IPS-18a (cell line): ENCODE data around the gene CDK11A.
"Not testable (repeated sequence)": the region's sequence is repeated elsewhere in the genome, so short reads cannot be mapped to it uniquely, and the experiment has no call there.

ENCODE experiments used
- H3K27ac ChIP-seq: one replicate; pipeline ENCODE4 v1.5.1; 2013; ENCODE audit warnings: low read length
- H3K27me3 ChIP-seq: one replicate; pipeline ENCODE4 v1.6.1; 2013; ENCODE audit warnings: mild to moderate bottlenecking, low read length; ENCODE audit not compliant: control insufficient read depth, insufficient read depth
- H3K36me3 ChIP-seq: one replicate; pipeline ENCODE4 v1.6.1; 2013; ENCODE audit warnings: low read depth, low read length; ENCODE audit not compliant: control insufficient read depth
- H3K4me1 ChIP-seq: one replicate; pipeline ENCODE4 v1.6.1; 2013; ENCODE audit warnings: low read depth, low read length; ENCODE audit not compliant: control insufficient read depth
- H3K4me3 ChIP-seq: one replicate; pipeline ENCODE4 v1.5.1; 2013; ENCODE audit warnings: low read length
- H3K9ac ChIP-seq: one replicate; pipeline ENCODE4 v1.6.1; 2013; ENCODE audit warnings: mild to moderate bottlenecking, low read length, moderate library complexity
- H3K9me3 ChIP-seq: one replicate; pipeline ENCODE4 v1.6.1; 2013; ENCODE audit warnings: low read depth, low read length; ENCODE audit not compliant: control insufficient read depth

The CDK11A gene

DNA sequence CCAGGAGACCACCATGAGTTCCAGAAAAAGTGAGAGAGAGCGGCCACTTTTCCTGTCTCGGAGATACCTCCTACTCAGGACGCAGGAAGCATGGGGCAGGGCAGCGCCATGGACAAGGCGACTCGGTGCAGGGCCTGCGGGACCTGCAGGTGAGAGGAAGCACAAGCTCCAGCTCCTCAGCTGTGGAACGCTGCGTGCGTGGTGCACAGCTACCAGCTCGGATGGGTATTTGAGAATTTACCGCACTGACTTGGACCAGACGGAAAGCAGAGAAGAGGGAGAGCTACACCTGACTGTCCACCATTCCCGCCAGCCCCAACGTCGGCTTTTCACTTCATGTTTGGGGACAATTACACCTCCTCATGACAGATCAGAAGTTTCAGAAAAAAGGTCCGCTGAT lies 8.2 kb upstream of the CDK11A start:
- Histone ChIP-seq H3K9me3 (no peaks in the 10 kb centered on the region), H3K36me3 (peaks cover 14% of the 10 kb centered on the region), H3K4me1 (no peaks in the 10 kb centered on the region), H3K4me3 (no peak overlapping the region), H3K27me3 (no peaks in the 10 kb centered on the region), H3K27ac (no peak overlapping the region), H3K9ac (no peak overlapping the region)

DNA sequence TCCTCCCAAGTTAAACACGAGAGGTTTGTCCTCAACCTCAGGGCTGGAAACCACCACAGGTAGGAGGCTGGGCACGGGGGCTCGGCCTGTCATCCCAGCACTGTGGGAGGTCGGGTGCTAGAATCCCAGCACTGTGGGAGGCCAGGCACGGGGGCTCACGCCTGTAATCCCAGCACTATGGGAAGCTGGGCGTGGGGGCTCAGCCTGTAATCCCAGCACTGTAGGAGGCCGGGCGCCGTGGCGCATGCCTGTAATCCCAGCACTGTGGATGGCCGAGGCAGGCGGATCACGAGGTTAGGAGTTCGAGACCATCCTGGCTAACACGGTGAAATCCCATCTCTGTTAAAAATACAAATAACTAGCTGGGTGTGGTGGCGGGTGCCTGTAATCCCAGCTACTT lies 6.7 kb upstream of the CDK11A start:
- no peak overlapping the region for H3K4me3 ChIP-seq
- H3K27me3 ChIP-seq = no peaks in the 10 kb centered on the region
- H3K9ac ChIP-seq = no peak overlapping the region
- no peak overlapping the region for H3K27ac ChIP-seq
- no peaks in the 10 kb centered on the region for H3K4me1 ChIP-seq
- peaks cover 14% of the 10 kb centered on the region for H3K36me3 ChIP-seq
- H3K9me3 ChIP-seq = no peaks in the 10 kb centered on the region

DNA sequence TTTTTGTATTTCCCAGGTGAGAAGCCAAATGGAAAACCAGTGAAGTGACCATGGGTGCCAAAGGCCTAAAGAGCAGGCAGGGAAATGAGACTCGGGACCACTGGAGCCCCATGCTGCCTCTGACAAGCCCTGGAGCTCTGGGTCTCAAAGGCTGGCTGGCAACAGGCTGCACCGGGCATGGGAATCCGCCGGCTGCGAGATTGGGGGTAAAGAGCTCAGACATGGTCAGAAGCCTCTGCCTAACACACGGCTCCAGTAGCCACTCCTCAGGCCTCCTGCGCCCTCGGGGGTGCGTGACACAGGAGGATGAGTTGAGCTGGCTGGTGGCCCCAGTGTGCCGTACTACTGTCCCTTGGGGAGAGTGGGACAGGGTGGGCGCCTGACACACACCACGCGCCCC lies 6.1 kb upstream of the CDK11A start:
- not testable (repeated sequence) for H3K27me3 ChIP-seq, H3K9me3 ChIP-seq, H3K4me3 ChIP-seq, H3K4me1 ChIP-seq, H3K9ac ChIP-seq, H3K27ac ChIP-seq
- peaks cover 14% of the 10 kb centered on the region for H3K36me3 ChIP-seq

GRCh38 chr1:1729116-1729816 lies 5.1 kb upstream of the CDK11A start:
- H3K9ac ChIP-seq, H3K4me3 ChIP-seq, H3K9me3 ChIP-seq, H3K4me1 ChIP-seq, H3K27ac ChIP-seq, H3K27me3 ChIP-seq: not testable (repeated sequence)
- H3K36me3 ChIP-seq = peaks cover 14% of the 10 kb centered on the region

DNA sequence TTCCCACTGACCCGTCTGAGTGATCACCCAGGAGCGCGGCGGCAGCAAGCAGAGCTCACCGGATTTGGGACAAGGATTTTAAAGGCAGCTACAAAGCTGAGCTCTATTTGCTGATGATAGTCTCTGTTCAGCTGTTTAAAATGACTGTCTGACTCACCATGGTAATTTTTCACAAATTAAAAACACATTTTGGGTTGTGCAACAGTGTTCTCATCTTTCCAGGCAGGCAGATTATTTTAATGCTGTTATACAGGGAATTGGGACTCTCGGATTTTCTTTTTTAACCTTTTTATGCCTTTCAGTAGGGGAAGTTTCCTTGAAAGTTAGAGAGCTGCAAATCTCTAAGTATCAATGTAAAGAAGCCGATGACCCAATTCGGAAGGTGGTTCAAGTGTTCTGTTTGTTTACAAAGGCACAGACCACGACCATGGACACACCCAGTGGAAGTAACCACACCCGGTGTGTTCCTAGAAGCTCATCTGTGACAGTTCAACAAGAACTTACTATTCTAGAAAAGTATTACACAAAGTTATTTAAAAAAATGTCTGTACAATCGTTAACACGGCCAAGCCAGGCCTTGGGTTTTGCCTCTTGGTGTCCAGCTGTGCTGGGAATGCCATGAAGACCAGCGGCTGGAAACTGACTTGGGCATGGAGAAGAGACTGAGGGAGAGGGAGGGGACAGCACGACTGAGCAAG lies 4.3 kb upstream of the CDK11A start:
- not testable (repeated sequence) for H3K9me3 ChIP-seq, H3K4me1 ChIP-seq, H3K4me3 ChIP-seq, H3K27ac ChIP-seq, H3K9ac ChIP-seq, H3K27me3 ChIP-seq
- peaks cover 14% of the 10 kb centered on the region for H3K36me3 ChIP-seq

DNA sequence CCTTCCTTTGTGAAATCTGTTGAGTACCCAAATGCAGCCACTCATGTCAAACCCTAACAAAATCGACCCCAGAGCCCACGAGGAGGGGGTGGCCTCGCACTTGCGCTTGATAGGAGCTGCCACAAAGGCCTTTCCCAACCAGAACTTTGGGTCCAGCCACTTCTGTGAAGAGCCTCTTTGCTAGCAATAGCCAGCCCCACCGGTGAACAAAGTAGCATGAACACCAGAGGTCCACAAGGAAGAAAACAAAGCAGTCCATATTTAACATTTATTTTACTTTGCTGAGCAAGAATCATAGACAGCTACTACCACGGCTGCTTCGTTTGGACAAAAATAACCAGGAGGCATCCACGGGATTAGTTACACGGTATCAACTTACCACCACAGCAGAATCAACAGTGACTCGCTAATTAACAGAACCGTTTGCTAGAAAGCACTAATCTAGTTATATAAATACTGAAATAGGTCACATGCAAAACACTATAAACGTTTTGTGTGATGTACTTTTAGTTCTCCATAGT lies 3.0 kb upstream of the CDK11A start:
- H3K4me1 ChIP-seq, H3K9me3 ChIP-seq, H3K27me3 ChIP-seq, H3K27ac ChIP-seq, H3K36me3 ChIP-seq, H3K4me3 ChIP-seq, H3K9ac ChIP-seq: not testable (repeated sequence)

DNA sequence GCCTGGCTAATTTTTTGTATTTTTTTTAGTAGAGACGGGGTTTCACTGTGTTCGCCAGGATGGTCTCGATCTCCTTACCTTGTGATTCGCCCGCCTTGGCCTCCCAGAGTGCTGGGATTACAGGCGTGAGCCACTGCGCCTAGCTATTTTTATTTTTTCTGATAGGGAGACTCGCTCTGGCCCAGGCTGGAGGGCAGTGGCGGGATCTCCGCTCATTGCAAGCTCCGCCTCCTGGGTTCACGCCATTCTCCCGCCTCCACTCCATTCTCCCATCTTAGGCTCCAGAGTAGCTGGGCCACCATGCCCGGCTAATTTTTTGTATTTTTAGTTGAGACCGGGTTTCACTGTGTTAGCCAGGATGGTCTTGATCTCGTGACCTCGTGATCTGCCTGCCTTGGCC lies 1.9 kb upstream of the CDK11A start:
- not testable (repeated sequence) for H3K27ac ChIP-seq, H3K9me3 ChIP-seq, H3K9ac ChIP-seq, H3K4me1 ChIP-seq, H3K4me3 ChIP-seq, H3K36me3 ChIP-seq, H3K27me3 ChIP-seq

DNA sequence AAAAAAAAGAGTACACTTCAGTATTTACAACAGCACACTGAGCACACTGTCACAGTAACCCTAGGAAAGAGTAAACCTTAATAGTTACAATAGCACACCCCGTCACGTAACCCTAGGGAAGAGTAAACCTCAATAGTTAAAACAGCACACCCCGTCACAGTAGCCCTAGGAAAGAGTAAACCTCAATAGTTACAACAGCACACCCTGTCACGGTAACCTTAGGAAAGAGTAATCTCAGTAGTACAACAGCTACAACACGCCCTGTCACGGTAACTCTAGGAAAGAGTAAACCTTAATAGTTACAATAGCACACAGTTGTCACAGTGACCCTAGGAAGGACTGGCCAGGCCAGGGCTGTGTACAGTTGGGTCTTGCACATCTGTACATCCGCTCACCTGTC lies 3.0 kb downstream of the CDK11A start:
- Histone ChIP-seq H3K4me3 (no peak overlapping the region), H3K9ac (no peak overlapping the region), H3K27me3 (no peaks in the 10 kb centered on the region), H3K9me3 (no peaks in the 10 kb centered on the region), H3K27ac (no peak overlapping the region), H3K4me1 (no peaks in the 10 kb centered on the region), H3K36me3 (peaks cover 25% of the 10 kb centered on the region)

DNA sequence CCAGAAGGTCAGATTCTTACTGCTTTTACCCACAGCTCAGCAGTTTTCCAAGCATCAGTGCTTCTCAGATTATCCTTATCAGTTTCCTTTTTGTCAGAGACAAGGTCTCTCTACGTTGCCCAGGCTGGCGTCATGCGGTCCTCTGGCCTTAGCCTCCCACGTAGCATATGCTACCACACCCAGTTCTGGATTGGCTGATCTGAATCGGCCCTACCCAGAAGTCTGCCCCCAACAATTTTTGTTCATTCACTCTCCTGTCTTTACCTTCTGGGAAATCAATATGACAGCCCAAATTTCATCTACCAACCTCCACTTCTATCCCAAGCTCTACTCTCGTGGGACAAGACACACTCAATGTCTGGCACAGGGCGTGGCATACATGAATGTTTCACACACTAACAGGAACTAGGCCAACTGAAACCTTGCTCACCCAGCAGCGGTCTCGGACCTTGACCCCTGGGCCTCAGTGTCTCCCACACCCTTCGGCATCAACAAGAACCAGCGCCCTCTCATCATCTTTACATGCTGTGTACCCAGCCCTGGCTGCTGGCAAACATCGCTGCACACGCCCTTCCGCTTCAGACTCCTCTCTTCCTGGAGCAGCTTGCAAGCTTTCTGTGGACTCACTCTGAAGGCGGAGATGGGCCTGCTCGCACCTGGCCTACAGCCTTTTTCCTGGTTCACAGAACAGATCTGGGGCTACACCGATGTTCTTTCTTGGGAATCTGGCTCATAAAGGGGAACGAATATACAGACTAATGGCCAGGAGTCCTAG lies 8.9 kb downstream of the CDK11A start:
- not testable (repeated sequence) for H3K9ac ChIP-seq, H3K27me3 ChIP-seq, H3K4me1 ChIP-seq, H3K4me3 ChIP-seq, H3K27ac ChIP-seq, H3K9me3 ChIP-seq
- peaks cover 28% of the 10 kb centered on the region for H3K36me3 ChIP-seq

DNA sequence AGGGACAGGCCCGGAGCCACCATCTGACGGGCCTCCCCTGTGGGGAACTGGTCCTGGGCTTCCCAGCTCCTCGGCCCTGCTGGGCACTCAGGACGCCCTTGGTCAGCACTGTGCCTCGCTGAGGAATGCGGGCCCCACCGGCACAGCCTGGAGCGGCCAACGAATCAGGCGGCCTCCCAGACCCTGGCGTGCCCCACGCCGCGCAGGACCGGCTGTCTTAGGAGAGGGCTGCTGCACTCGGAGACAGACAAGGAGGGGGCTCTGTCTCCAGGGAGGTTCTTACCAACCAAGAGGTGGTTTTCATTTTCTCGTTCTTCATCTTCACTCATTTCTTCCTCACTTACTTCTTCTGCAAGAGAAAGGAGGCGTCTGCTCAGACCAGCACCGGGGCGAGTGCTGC lies 16.3 kb downstream of the CDK11A start:
- not testable (repeated sequence) for H3K9ac ChIP-seq, H3K27me3 ChIP-seq, H3K36me3 ChIP-seq, H3K4me1 ChIP-seq, H3K27ac ChIP-seq, H3K4me3 ChIP-seq, H3K9me3 ChIP-seq

DNA sequence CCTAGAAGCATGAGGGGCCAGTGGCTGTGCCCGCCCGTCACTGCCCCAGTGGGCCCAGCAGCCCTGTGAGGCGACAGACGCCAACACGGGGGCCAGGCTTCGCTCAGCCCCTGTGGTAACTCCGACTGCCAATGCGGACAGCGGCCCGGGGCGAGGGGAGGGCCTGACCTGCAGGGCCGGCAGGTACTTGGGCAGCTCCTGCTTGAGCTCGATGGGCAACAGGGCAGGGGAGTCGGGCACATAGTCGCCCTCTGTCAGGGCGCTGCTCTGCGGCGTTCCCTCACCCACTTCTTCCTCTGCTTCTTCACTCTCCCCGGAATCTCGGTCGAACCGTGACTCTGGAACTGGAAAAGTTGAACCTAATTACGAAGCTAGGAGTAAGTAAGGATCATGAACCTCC lies 16.9 kb downstream of the CDK11A start:
- not testable (repeated sequence) for H3K9ac ChIP-seq, H3K27ac ChIP-seq, H3K4me3 ChIP-seq, H3K4me1 ChIP-seq, H3K27me3 ChIP-seq, H3K36me3 ChIP-seq, H3K9me3 ChIP-seq
